Activated CD8-positive, alpha-beta memory T cell treated with anti-CD3 and anti-CD28 coated beads for 24 hours (primary cell): ENCODE data around the gene MEPCE.
"Not testable (repeated sequence)": the region's sequence is repeated elsewhere in the genome, so short reads cannot be mapped to it uniquely, and the experiment has no call there.

Experiments
- DNase-seq: peaks from one replicate; pipeline ENCODE4 v3.0.0-alpha.2; 2020

Gene MEPCE

GRCh38 chr7:100429637-100430492 lies at the start of gene MEPCE:
Gene MEPCE (plus strand): TSS chr7:100429831. CDS start chr7:100430019, 188 bp downstream.
- peak; percentile 99 for DNase-seq

GRCh38 chr7:100380196-100380595 lies 49.4 kb upstream of the MEPCE start:
- DNase-seq = no peak

GRCh38 chr7:100381531-100382233 lies 47.9 kb upstream of the MEPCE start:
- not testable (repeated sequence) for DNase-seq

- DNase-seq = not testable (repeated sequence)
Measured at GRCh38 chr7:100382234-100382853, 47.3 kb upstream of the MEPCE start.

- no peak for DNase-seq
Measured at GRCh38 chr7:100384628-100385294, 44.9 kb upstream of the MEPCE start.

GRCh38 chr7:100386940-100387339 lies 42.7 kb upstream of the MEPCE start:
- DNase-seq = no peak

GRCh38 chr7:100387695-100388094 lies 41.9 kb upstream of the MEPCE start:
- no peak for DNase-seq

- no peak for DNase-seq
Measured at GRCh38 chr7:100389437-100390088, 40.1 kb upstream of the MEPCE start.

- DNase-seq = no peak
Measured at GRCh38 chr7:100390286-100391009, 39.2 kb upstream of the MEPCE start.

GRCh38 chr7:100393233-100393905 lies 36.3 kb upstream of the MEPCE start:
- no peak for DNase-seq

- no peak for DNase-seq
Measured at GRCh38 chr7:100394077-100394476, 35.6 kb upstream of the MEPCE start.

- DNase-seq = no peak
Measured at GRCh38 chr7:100396421-100396982, 33.1 kb upstream of the MEPCE start.

- DNase-seq = no peak
Measured at GRCh38 chr7:100397315-100398081, 32.1 kb upstream of the MEPCE start.

- DNase-seq = no peak
Measured at GRCh38 chr7:100398239-100398638, 31.4 kb upstream of the MEPCE start.

- DNase-seq = no peak
Measured at GRCh38 chr7:100400041-100400440, 29.6 kb upstream of the MEPCE start.

GRCh38 chr7:100400656-100401055 lies 29.0 kb upstream of the MEPCE start:
- DNase-seq = no peak

GRCh38 chr7:100401811-100402210 lies 27.8 kb upstream of the MEPCE start:
- DNase-seq = no peak

GRCh38 chr7:100402241-100402640 lies 27.4 kb upstream of the MEPCE start:
- DNase-seq = no peak

GRCh38 chr7:100406767-100407166 lies 22.9 kb upstream of the MEPCE start:
- DNase-seq = no peak
